ENCODE data around the gene KIAA1958.
"Not testable (repeated sequence)": the region's sequence is repeated elsewhere in the genome, so short reads cannot be mapped to it uniquely, and the experiment has no call there.

Gene KIAA1958

DNA sequence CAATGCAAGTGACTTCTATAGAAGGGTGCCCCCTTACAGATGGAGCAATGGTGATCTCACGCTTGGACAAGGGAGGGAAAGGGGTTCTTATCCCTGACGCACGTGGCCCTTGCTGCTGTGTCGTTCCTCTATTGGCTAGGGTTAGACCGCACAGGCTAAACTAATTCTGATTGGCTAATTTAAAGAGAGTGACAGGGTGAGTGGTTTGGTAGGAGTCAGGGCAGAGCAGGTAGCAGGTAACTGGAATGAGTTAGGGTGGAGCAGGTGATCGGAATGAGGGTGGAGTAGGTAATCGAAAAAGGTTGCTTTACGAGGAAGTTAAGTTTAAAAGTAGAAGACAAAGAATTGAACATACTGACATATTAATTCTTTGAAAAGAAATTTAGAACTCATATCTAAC, 105.2 kb downstream of the KIAA1958 start:
- DNase-seq (ENCODE audit: low spot score in 2 of 2); in situ Hi-C loops (cut with MboI; ENCODE audit: low sequenced_read_pairs); H3K27me3 ChIP-seq (ENCODE audit: low read depth): not testable (repeated sequence)

DNA sequence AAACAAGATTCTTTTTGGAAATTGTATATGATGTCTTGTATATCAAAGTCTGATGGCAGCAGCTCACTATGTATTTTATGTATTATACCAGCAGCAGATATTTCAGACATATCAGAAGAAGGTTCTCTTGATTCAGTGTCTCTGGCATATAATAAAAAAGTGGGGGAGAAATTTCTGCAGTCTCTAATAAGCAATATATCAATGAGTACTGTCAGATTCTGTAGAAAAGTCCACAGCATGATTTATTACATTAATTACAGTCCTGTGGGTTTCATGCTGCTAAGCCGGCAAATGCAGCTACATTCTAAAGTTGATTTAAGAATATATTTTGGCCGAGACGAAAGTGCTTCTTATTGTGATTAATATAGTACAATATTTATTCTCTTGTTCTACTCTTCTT, 113.1 kb downstream of the KIAA1958 start:
- Histone ChIP-seq H3K4me3 (no peak overlapping the region), H3K9me3 (no peaks in the 10 kb centered on the region), H3K27me3 (ENCODE audit: low read depth) (no peaks in the 10 kb centered on the region), H3K36me3 (replicated peaks) (no peaks in the 10 kb centered on the region), H3K4me1 (no peaks in the 10 kb centered on the region)
- in situ Hi-C loops (cut with MboI; ENCODE audit: low sequenced_read_pairs): no loop called here
- no peak for DNase-seq (ENCODE audit: low spot score in 2 of 2)

More for the DNA sequence above, 105.2 kb downstream of the KIAA1958 start:
- not testable (repeated sequence) for H3K4me3 ChIP-seq; H3K9me3 ChIP-seq; H3K36me3 ChIP-seq (replicated peaks)
- peaks cover 13% of the 10 kb centered on the region for H3K4me1 ChIP-seq

DNA sequence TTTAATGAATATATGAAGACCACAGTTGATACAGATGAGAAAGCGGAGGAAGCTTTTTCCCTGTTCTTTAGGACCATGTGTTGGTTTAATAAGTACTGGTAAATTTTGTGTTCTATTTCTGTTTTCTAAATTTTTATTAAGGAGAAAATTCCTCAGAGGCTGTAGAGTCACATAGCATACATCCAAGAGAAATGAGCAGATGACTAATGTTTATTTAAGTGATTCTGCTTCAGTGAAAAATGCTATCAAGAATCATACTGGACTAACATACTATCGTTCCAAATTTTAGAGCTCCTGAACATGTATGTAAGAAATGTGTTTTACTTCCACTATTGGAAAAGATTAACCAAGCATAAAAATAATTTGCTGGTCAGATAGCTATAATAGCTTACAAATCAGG, 115.0 kb downstream of the KIAA1958 start:
- Histone ChIP-seq H3K4me1 (no peaks in the 10 kb centered on the region), H3K36me3 (replicated peaks) (no peaks in the 10 kb centered on the region), H3K27me3 (ENCODE audit: low read depth) (no peaks in the 10 kb centered on the region), H3K9me3 (no peaks in the 10 kb centered on the region), H3K4me3 (no peak overlapping the region)
- DNase-seq (ENCODE audit: low spot score in 2 of 2): no peak
- in situ Hi-C loops (cut with MboI; ENCODE audit: low sequenced_read_pairs): no loop called here

DNA sequence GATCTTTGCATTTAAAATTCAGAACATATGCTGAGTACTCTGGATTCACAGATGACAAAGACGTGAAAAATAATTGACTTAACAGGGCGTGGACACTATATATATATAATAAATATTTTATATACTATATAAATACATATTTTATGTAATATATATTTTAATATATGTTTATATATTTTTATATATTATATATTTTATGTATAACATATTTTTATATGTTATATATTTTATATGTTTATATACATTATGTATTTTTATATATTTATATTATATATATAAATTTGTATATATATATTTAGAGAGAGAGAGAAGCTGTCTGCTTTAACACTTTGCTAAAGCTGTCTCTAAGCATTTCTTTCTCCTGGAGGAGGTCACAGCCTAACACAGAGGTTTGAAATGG, 118.2 kb downstream of the KIAA1958 start:
- Histone ChIP-seq H3K27me3 (ENCODE audit: low read depth) (no peaks in the 10 kb centered on the region), H3K36me3 (replicated peaks) (no peaks in the 10 kb centered on the region), H3K4me3 (no peak overlapping the region), H3K4me1 (no peaks in the 10 kb centered on the region), H3K9me3 (no peaks in the 10 kb centered on the region)
- in situ Hi-C loops (cut with MboI; ENCODE audit: low sequenced_read_pairs): no loop called here
- DNase-seq (ENCODE audit: low spot score in 2 of 2): no peak

DNA sequence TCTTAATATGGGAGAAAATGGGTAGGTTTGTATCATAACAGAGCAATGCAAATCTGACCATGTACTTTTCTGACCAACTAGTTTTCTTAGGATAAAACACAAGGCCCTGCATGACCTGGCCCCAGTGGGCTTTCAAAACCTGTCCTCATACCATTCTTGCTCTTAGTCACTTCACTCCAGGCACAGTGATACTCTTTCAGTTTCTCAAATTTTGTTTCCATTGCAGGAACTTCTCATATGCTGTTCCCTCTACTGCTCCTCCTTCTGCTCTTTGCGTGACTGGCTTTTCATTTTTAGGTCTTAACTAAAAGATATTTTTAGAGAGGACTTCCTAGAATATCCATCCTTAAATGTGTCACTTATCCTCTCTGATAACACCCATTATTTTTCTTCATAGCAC, 118.9 kb downstream of the KIAA1958 start:
- Histone ChIP-seq H3K4me3 (no peak overlapping the region), H3K9me3 (no peaks in the 10 kb centered on the region), H3K4me1 (no peaks in the 10 kb centered on the region), H3K27me3 (ENCODE audit: low read depth) (no peaks in the 10 kb centered on the region), H3K36me3 (replicated peaks) (no peaks in the 10 kb centered on the region)
- in situ Hi-C loops (cut with MboI; ENCODE audit: low sequenced_read_pairs): no loop called here
- DNase-seq (ENCODE audit: low spot score in 2 of 2): no peak

DNA sequence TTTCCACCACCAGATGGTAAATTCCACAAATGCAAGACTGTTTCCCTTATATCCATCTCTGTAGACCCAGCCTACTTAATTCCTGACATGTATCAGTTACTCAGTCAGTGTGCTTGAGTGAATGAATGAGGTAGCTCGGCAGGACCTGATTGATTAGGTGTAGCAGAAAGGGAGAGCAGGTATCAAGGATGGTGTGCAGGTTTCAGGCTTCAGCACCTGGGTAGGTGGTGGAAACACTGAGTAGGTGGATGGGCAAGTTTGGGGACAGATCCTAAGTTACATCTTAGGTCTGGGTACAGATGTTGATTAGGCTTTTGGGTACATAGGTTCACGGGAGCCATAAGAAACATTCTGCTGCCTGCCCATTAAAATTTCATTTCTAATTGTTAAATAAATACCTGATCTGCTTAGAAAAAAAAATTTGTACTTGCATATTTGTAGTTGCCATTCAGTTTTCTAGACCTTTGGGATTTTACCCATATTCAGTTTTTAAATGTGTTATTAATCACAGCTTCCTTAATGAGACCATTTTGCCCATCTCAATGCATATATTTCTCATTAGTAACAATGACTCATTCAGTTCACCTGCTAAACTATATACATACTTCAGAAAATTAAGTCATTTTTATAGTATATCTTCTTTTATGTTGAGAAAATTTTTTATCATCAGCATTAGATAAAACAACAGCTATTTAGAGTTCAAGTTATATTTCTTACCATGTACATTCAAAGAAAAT, 119.5 kb downstream of the KIAA1958 start:
- in situ Hi-C loops (cut with MboI; ENCODE audit: low sequenced_read_pairs): no loop called here
- no peaks in the 10 kb centered on the region for H3K27me3 ChIP-seq (ENCODE audit: low read depth)
- H3K4me3 ChIP-seq: no peak overlapping the region
- no peaks in the 10 kb centered on the region for H3K36me3 ChIP-seq (replicated peaks)
- no peak for DNase-seq (ENCODE audit: low spot score in 2 of 2)
- no peaks in the 10 kb centered on the region for H3K4me1 ChIP-seq
- no peaks in the 10 kb centered on the region for H3K9me3 ChIP-seq

DNA sequence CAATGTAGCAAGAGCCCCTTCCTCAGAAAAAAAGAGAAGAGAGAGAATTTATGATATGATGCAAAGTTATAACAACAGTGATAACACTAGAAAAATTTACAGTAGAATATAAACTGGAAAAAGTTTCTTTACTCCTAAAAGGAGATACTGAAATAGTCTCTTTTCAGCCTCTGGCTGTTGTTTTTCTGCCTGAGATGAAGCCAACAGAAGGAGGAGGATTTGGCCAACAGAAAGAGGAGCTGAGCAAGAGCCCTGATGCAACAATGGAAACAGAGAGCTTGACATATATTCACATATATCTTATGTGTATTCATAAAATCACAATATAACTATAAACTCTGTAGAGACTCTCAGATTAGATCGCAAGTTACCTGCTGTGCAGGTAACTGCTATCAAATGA, 122.2 kb downstream of the KIAA1958 start:
- H3K27me3 ChIP-seq (ENCODE audit: low read depth): no peaks in the 10 kb centered on the region
- DNase-seq (ENCODE audit: low spot score in 2 of 2): no peak
- in situ Hi-C loops (cut with MboI; ENCODE audit: low sequenced_read_pairs): no loop called here
- no peak overlapping the region for H3K4me3 ChIP-seq
- no peaks in the 10 kb centered on the region for H3K36me3 ChIP-seq (replicated peaks)
- H3K4me1 ChIP-seq: no peaks in the 10 kb centered on the region
- H3K9me3 ChIP-seq: no peaks in the 10 kb centered on the region

DNA sequence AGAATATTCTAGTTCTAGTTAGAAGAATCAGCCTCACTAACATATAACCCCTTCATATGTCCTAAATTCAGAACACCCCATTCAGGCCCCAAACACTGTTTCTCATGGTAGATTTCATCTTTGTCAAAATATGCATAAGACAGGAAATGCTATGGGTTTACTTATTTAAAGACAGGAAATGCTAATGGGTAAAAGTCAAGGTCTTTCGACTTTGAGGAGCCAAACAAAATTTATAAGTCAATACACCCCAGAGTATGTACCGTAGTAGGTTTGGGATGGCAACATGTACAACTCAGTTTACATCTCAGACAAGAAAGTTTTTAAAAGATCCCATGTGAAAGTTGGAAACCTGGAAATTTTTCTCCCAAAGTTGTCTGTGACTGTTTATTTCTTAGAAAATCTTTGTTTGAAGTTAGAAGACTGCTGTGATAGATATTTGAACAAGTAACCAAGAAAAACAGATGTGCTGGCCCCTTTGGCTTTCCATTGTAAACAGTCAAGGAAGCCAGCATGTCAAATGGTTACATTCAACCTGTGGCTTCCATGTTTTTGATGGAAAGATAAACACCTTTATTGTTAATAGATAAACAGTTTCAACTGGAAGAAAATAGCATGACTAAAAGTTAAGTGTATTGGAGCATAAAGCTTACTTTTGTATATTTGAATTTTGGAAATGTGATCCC, 129.1 kb downstream of the KIAA1958 start:
- Histone ChIP-seq H3K36me3 (replicated peaks) (no peaks in the 10 kb centered on the region), H3K27me3 (ENCODE audit: low read depth) (no peaks in the 10 kb centered on the region), H3K9me3 (no peaks in the 10 kb centered on the region), H3K4me1 (no peaks in the 10 kb centered on the region; the same call in 1 of the 2 replicates), H3K4me3 (no peak overlapping the region)
- in situ Hi-C loops (cut with MboI; ENCODE audit: low sequenced_read_pairs): no loop called here
- no peak for DNase-seq (ENCODE audit: low spot score in 2 of 2)

DNA sequence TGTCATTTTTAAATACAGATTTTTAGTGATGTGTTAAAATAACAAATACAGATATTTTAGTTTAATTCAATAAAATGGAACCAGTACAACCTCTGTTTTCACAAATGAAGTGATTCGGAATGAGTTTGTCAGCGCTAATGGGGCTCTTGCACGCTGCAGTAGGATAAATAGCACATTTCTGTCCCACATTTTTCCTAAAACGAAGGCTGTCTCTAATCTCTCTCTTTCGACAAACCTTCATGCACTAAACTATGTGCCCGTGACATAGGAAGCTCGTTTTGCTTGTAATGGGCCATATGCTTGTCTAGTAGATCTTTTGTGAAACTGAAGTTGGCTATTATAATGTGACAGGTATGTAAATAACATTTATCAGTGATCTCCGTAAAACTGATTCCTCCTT, 130.7 kb downstream of the KIAA1958 start:
- Histone ChIP-seq H3K36me3 (replicated peaks) (no peaks in the 10 kb centered on the region), H3K4me3 (no peak overlapping the region), H3K4me1 (no peaks in the 10 kb centered on the region; the same call in 1 of the 2 replicates), H3K9me3 (no peaks in the 10 kb centered on the region), H3K27me3 (ENCODE audit: low read depth) (no peaks in the 10 kb centered on the region)
- DNase-seq (ENCODE audit: low spot score in 2 of 2): no peak
- in situ Hi-C loops (cut with MboI; ENCODE audit: low sequenced_read_pairs): no loop called here

DNA sequence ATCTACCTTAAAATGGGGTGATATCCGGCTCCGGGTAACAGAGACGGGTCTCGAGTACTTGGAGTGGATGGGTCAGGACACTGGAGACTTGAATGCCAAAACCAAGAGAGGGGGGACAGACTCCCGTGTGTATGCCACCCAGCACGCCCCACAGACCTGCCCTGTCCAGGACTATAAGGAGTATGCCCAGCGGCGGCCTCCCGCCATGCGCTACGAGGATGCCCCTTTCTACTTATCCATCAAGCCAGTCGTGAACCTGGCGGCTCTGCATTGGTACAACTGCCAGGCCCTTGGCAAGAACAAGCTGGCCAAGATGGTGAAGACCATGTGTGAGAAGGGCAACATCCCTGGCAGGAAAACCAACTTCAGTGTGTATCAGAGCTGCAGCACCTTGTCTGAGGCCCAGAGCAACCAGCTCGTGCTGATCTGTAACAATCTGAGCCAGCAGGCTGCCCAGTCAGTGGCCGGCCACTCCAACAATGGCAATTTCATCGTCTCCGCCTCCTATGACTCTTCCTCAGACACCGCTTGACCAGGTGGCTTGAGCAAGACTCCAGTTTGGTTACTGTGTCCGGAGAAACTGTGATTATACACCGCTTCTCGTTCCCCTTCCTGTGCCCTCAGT, 131.9 kb downstream of the KIAA1958 start:
- Histone ChIP-seq H3K27me3 (ENCODE audit: low read depth) (no peaks in the 10 kb centered on the region), H3K9me3 (no peaks in the 10 kb centered on the region), H3K36me3 (replicated peaks) (no peaks in the 10 kb centered on the region), H3K4me3 (no peak overlapping the region), H3K4me1 (no peaks in the 10 kb centered on the region; the same call in 1 of the 2 replicates)
- DNase-seq (ENCODE audit: low spot score in 2 of 2): no peak
- in situ Hi-C loops (cut with MboI; ENCODE audit: low sequenced_read_pairs): no loop called here

DNA sequence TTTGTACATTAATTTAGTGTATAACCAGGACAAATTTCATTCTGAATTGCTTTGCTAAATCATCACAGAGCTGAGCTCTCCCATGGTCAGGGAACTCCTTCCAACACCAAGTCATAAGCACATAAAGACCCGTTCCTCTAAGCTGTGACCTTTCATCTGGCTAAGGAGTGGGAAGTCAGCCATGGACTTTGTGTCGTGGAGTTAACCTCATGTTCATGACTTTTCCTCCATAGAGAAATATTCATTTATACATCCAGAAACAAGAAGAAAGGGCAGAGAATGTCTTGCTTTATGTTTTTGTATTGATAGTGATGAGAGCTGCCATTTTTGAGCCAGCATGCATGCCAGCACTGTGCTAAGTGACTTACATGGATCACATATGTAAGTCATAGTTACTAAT, 133.8 kb downstream of the KIAA1958 start:
- Histone ChIP-seq H3K36me3 (replicated peaks) (no peaks in the 10 kb centered on the region), H3K4me3 (no peak overlapping the region), H3K4me1 (no peaks in the 10 kb centered on the region; the same call in 1 of the 2 replicates), H3K9me3 (no peaks in the 10 kb centered on the region), H3K27me3 (ENCODE audit: low read depth) (no peaks in the 10 kb centered on the region)
- no peak for DNase-seq (ENCODE audit: low spot score in 2 of 2)
- in situ Hi-C loops (cut with MboI; ENCODE audit: low sequenced_read_pairs): no loop called here

DNA sequence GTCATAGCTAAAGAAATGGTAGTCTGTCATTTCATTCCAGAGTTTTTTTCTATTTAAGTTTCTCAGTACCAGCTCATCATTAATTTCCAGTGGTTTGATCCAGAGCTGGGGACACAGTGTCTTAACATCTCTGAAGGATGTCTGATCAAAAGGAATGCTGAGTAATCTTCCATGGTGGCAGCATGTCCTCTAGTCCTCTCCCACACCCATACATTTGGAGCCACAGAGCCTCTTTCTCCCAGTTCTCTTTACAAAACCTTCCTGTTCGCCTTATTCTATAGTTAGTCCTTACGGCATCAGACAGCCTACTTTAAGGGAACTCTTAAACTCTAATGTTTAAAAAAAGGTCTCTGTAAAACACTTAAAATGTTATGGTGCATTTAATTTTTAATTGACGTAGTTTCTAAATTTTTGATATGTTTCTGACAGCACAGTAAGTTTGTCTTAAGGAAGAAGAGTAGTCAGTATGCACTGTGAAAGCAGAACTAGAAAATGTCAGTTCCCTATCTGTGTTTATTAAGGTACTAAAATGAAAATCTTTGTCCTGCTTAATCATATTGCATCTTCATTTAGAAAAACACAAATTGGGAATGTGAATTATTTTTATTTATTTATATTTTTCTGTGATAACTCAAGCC, 134.5 kb downstream of the KIAA1958 start:
- DNase-seq (ENCODE audit: low spot score in 2 of 2): no peak
- in situ Hi-C loops (cut with MboI; ENCODE audit: low sequenced_read_pairs): no loop called here
- Histone ChIP-seq H3K4me1 (no peaks in the 10 kb centered on the region), H3K4me3 (no peak overlapping the region), H3K9me3 (no peaks in the 10 kb centered on the region), H3K27me3 (ENCODE audit: low read depth) (no peaks in the 10 kb centered on the region), H3K36me3 (replicated peaks) (no peaks in the 10 kb centered on the region)

DNA sequence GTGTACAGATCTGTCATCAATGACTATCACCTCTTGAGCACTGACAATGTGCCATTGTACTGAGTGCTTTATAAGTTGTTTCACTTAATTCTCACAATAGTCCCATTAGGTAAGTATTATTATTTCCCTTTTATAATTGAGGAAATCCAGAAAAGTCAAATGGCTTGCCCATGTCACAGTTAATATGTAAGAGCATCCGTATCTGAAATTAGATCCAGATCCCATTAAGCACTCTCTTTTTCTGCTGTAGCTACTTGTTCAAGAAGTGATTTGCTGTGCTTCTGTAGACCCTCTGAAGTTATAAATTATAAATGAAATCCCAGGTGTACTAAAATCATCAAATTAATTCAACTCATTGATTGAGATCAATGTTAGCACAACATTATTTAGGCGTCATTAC, 136.6 kb downstream of the KIAA1958 start:
- H3K4me3 ChIP-seq: no peak overlapping the region
- no peaks in the 10 kb centered on the region for H3K36me3 ChIP-seq (replicated peaks)
- no peak for DNase-seq (ENCODE audit: low spot score in 2 of 2)
- in situ Hi-C loops (cut with MboI; ENCODE audit: low sequenced_read_pairs): no loop called here
- no peaks in the 10 kb centered on the region for H3K27me3 ChIP-seq (ENCODE audit: low read depth)
- H3K4me1 ChIP-seq: no peaks in the 10 kb centered on the region
- no peaks in the 10 kb centered on the region for H3K9me3 ChIP-seq
